ENCODE results near the gene TMEM59. TPM values are rescaled to one million over a fixed set of nuclear protein-coding genes. Genes with fewer than 3 reads are reported as not detected.

TMEM59 gene
- total and polyA plus RNA-seq, 8 donors: 235 to 468 (median 327) TPM

DNA sequence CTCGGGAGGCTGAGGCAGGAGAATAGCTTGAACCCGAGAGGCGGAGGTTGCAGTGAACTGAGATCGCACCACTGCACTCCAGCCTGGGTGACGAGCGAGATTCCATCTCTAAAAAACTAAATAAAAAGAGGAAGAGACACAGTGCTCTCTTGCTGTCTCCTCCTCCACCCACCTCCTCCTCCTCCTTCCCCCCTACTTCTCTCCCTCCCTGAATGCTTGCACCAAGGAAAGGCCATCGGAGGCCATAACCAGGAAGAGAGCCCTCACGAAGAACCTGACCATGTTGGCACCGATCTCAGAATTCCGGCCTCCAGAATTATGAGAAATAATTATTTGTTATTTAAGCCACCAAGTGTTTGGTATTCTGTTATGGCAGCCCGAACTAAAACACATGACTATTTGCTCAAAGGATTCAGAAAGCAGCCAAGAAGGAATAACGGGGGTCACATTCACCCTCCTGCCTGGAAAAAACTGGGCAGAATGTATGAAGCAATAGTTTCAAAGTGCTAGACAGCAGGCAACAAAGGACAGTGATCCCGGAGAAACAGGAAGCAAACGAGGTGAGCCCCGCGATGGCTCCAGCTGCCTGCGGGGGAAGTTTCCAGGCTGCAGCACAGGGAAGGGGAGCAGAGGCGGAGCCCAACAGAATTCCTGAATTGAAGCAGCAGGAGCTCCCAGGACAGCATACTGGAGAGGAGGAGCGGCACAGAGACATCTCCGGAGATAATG, 70.8 kb downstream of the TMEM59 start:
- Histone ChIP-seq H3K27ac (peak overlapping the region in 1 of 2 donors; percentile 44), H3K4me3 (peak overlapping the region; percentile 5 to 26), H3K9me3 (no peaks in the 10 kb centered on the region), H3K27me3 (no peaks in the 10 kb centered on the region), H3K4me1 (peaks cover 0 to 13% of the 10 kb centered on the region in 2 donors), H3K36me3 (no peaks in the 10 kb centered on the region)
- ATAC-seq (peak; percentile 84), DNase-seq (peak in 3 of 4 donors; percentile 41 to 82 (median 43))
- TF ChIP-seq, protein P1, sequence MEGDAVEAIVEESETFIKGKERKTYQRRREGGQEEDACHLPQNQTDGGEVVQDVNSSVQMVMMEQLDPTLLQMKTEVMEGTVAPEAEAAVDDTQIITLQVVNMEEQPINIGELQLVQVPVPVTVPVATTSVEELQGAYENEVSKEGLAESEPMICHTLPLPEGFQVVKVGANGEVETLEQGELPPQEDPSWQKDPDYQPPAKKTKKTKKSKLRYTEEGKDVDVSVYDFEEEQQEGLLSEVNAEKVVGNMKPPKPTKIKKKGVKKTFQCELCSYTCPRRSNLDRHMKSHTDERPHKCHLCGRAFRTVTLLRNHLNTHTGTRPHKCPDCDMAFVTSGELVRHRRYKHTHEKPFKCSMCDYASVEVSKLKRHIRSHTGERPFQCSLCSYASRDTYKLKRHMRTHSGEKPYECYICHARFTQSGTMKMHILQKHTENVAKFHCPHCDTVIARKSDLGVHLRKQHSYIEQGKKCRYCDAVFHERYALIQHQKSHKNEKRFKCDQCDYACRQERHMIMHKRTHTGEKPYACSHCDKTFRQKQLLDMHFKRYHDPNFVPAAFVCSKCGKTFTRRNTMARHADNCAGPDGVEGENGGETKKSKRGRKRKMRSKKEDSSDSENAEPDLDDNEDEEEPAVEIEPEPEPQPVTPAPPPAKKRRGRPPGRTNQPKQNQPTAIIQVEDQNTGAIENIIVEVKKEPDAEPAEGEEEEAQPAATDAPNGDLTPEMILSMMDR (IDR thresholded peaks at IDR 0.05): no peak
- intact Hi-C loops (cut with DNase I): no loop called here

DNA sequence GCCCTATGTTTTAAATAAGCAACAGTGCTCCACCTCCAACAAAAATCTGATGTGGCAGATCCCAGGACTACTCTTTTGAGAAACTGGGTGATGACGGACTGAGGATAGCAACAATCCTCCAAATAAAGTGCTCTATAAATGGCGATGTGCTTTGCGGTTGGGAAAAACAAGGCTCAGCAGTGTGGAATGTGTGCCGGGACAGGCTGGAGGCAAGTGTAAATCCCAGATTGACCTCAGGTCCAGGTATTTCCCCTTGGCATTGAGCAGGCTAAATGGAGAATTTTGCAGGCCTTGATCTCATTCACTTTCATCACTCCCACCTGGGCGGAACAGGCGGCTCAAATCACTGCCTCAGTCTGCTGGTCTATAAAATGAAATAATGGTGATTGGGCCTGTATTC, 71.8 kb downstream of the TMEM59 start:
- no peak for DNase-seq
- intact Hi-C loops (cut with DNase I): no loop called here
- H3K27me3 ChIP-seq: no peaks in the 10 kb centered on the region
- H3K9me3 ChIP-seq: no peaks in the 10 kb centered on the region
- TF ChIP-seq, protein P1 (IDR thresholded peaks at IDR 0.05): no peak
- no peak for ATAC-seq
- H3K4me1 ChIP-seq: peaks cover 0 to 13% of the 10 kb centered on the region in 2 donors
- H3K4me3 ChIP-seq: no peak overlapping the region
- no peaks in the 10 kb centered on the region for H3K36me3 ChIP-seq
- no peak overlapping the region for H3K27ac ChIP-seq

DNA sequence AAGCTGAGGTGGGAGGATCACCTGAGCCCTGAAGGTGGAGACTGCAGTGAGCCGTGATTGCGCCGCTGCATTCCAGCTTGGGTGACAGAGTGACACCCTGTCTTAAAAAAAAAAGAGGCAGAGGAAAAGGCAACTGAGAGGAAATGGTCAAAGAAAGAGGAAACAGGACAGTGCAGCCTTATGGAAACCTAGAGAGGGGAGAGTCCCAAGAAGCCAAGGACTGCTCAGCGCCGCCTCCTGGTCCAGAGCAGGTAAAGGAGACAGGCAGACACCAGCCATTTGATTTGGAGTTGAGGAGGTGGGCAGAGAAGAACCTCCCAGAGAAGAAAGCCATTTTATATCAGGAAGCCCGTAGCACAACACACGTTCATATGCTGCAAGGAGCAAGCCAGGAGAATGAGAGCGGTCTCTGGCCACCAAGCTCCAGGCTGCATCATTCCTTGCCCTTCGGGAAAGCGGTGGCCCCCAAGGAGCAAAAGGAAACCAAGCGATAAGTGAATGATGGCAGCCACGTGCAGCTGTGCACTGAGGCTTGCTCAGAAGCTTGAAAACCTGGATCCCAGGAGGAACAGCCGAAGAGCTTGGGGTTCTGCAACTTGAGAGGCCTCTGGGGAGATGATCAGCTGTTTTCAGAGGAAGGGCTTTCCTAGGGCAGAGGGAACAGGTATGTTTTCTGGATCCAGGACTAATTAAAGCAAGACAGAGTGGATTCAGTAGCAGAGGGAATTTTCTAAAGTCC, 73.1 kb downstream of the TMEM59 start:
- Histone ChIP-seq H3K27ac (no peak overlapping the region), H3K4me1 (peaks cover 0 to 13% of the 10 kb centered on the region in 2 donors), H3K27me3 (no peaks in the 10 kb centered on the region), H3K36me3 (no peaks in the 10 kb centered on the region), H3K9me3 (no peaks in the 10 kb centered on the region), H3K4me3 (no peak overlapping the region)
- no peak for ATAC-seq
- intact Hi-C loops (cut with DNase I): no loop called here
- TF ChIP-seq, protein P1 (IDR thresholded peaks at IDR 0.05): no peak
- DNase-seq: no peak

Small RNA genes lying within 50 kb of the gene (microRNA-seq; reads per million reads assigned to microRNA genes)
- 1.8 reads per million in 2 donors for gene MIR4781

Other genes with a start within 250 kb of the TMEM59 start
- gene NDC1, start 214.9 kb downstream of the TMEM59 start, total RNA-seq: 10 to 100 TPM in 1 of 2 donors, 1 to 10 TPM in 1; 9.1 to 15.6 TPM
- gene NDC1, start 214.9 kb downstream of the TMEM59 start, polyA plus RNA-seq (ENCODE audit: insufficient read length in 6 of 6): 10 to 100 TPM; 19.9 to 27.4 (median 21.2) TPM
- 10 to 100 TPM; 27.1 to 27.7 TPM for gene YIPF1, start 163.4 kb downstream of the TMEM59 start, total RNA-seq
- gene YIPF1, start 163.4 kb downstream of the TMEM59 start, polyA plus RNA-seq (ENCODE audit: insufficient read length in 6 of 6): 10 to 100 TPM; 24.2 to 28.7 (median 26.6) TPM
- 1 to 10 TPM in 1 of 2 donors, not detected in 1; 1.2 TPM for gene DIO1, start 159.0 kb downstream of the TMEM59 start, total RNA-seq
- gene DIO1, start 159.0 kb downstream of the TMEM59 start, polyA plus RNA-seq (ENCODE audit: insufficient read length in 6 of 6): 1 to 10 TPM in 1 of 6 donors, under 1 TPM in 5; 0.51 to 1.2 (median 0.79) TPM
- gene IFT25, start 107.5 kb downstream of the TMEM59 start, total RNA-seq: 10 to 100 TPM; 22.3 to 26.1 TPM
- gene IFT25, start 107.5 kb downstream of the TMEM59 start, polyA plus RNA-seq (ENCODE audit: insufficient read length in 6 of 6): 10 to 100 TPM; 50.4 to 65.4 (median 52.5) TPM
- gene LRRC42, start 106.9 kb downstream of the TMEM59 start, total RNA-seq: 10 to 100 TPM; 18.0 to 21.9 TPM
- 10 to 100 TPM; 33.9 to 43.2 (median 36.0) TPM for gene LRRC42, start 106.9 kb downstream of the TMEM59 start, polyA plus RNA-seq (ENCODE audit: insufficient read length in 6 of 6)
- gene LDLRAD1, start 35.0 kb downstream of the TMEM59 start, total RNA-seq: 1 to 10 TPM in 1 of 2 donors, not detected in 1; 6.5 TPM
- 1 to 10 TPM in 5 of 6 donors, under 1 TPM in 1; 0.68 to 6.9 (median 3.2) TPM for gene LDLRAD1, start 35.0 kb downstream of the TMEM59 start, polyA plus RNA-seq (ENCODE audit: insufficient read length in 6 of 6)
- gene TCEANC2, start 404 bp upstream of the TMEM59 start, total RNA-seq: 1 to 10 TPM; 5.2 to 5.8 TPM
- gene TCEANC2, start 404 bp upstream of the TMEM59 start, polyA plus RNA-seq (ENCODE audit: insufficient read length in 6 of 6): 10 to 100 TPM in 5 of 6 donors, 1 to 10 TPM in 1; 8.9 to 13.3 (median 10.5) TPM
- gene CDCP2, start 99.8 kb upstream of the TMEM59 start, total RNA-seq: under 1 TPM in 1 of 2 donors, not detected in 1; 0.18 TPM
- gene CDCP2, start 99.8 kb upstream of the TMEM59 start, polyA plus RNA-seq (ENCODE audit: insufficient read length in 6 of 6): under 1 TPM in 3 of 6 donors, not detected in 3; 0.15 to 0.18 (median 0.18) TPM
- gene CYB5RL, start 146.8 kb upstream of the TMEM59 start, total RNA-seq: 1 to 10 TPM; 7.4 to 7.5 TPM
- 10 to 100 TPM in 5 of 6 donors, 1 to 10 TPM in 1; 9.6 to 11.7 (median 10.7) TPM for gene CYB5RL, start 146.8 kb upstream of the TMEM59 start, polyA plus RNA-seq (ENCODE audit: insufficient read length in 6 of 6)
- 10 to 100 TPM; 55.5 to 68.4 TPM for gene MRPL37, start 147.0 kb upstream of the TMEM59 start, total RNA-seq
- 10 to 100 TPM; 56.7 to 66.0 (median 59.0) TPM for gene MRPL37, start 147.0 kb upstream of the TMEM59 start, polyA plus RNA-seq (ENCODE audit: insufficient read length in 6 of 6)

Measured in left lung (tissue), 10 donors.